Measurements from ENCODE around the gene PCSK1N.

Gene PCSK1N

DNA sequence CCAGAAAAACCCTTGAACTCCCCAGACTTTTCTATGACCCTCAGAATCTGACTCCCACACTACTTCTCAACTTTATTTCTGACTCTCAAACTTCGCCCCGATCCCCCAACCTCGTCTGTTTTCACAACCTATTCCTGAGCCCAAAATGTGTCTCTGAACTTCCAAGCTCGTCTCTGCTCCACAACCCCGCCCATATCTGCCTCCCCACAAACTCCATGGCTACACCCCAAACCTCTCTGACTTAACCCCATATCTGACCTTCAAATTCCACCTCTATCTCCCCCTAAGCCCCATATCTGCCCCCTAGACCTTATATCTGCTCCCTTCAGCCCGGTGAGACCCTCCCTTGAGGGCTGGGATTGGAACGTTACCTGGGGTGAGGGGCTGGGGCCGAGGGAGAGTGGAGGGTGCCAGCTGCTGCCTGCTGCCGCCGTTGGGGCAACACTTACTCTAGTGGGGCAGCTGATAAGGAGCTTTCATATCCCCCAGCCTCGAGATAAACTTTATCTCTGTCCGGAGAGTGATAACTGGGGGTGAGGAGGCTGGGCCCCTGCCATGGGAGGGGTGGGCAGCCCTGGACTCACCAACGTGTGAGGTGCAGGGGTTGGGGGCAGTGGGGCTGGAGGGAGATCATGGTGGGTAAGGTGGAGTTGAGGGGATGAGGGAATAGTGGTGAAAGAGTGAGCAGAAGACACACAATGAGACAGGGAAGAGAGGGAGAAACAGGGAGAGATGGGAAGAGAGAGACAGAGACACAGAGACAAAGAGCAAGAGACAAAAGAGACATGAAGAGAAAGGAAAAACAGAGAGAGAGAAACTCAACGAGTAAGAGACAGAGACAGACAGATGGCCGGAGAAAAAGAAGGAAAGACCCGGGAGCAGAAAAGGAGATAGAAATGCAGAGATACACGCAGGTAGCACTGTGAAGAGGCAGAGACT, 47.6 kb downstream of the PCSK1N start:
- H3K9me2 ChIP-seq (replicated peaks; ENCODE audit: insufficient read depth, low read length) = no peaks in the 10 kb centered on the region
- no peaks in the 10 kb centered on the region for H3F3A ChIP-seq (ENCODE audit: insufficient read depth)
- H3K36me3 ChIP-seq (ENCODE audit: low read length) = no peaks in the 10 kb centered on the region
- H3K79me2 ChIP-seq (ENCODE audit: insufficient read depth, low read length) = no peaks in the 10 kb centered on the region
- no peaks in the 10 kb centered on the region for H3K9me3 ChIP-seq (ENCODE audit: insufficient read depth, low read length)
- no peak overlapping the region for H2AFZ ChIP-seq (ENCODE audit: low read depth, low read length, severe bottlenecking)
- H3K4me2 ChIP-seq (ENCODE audit: low read depth, low read length, poor library complexity, severe bottlenecking) = no peak overlapping the region
- no peak overlapping the region for H3K9ac ChIP-seq (ENCODE audit: low read length)
- H4K20me1 ChIP-seq (ENCODE audit: low read depth, low read length) = no peaks in the 10 kb centered on the region
- no peaks in the 10 kb centered on the region for H3K27me3 ChIP-seq (ENCODE audit: low read length)
- H3K4me3 ChIP-seq (ENCODE audit: insufficient read depth, low read length, poor library complexity, severe bottlenecking) = no peak overlapping the region
- TF ChIP-seq, protein P1, sequence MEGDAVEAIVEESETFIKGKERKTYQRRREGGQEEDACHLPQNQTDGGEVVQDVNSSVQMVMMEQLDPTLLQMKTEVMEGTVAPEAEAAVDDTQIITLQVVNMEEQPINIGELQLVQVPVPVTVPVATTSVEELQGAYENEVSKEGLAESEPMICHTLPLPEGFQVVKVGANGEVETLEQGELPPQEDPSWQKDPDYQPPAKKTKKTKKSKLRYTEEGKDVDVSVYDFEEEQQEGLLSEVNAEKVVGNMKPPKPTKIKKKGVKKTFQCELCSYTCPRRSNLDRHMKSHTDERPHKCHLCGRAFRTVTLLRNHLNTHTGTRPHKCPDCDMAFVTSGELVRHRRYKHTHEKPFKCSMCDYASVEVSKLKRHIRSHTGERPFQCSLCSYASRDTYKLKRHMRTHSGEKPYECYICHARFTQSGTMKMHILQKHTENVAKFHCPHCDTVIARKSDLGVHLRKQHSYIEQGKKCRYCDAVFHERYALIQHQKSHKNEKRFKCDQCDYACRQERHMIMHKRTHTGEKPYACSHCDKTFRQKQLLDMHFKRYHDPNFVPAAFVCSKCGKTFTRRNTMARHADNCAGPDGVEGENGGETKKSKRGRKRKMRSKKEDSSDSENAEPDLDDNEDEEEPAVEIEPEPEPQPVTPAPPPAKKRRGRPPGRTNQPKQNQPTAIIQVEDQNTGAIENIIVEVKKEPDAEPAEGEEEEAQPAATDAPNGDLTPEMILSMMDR (IDR thresholded peaks at IDR 0.05; ENCODE audit: insufficient read depth, low read length, poor library complexity, severe bottlenecking) = no peak
- no peak for TF ChIP-seq EZH2phosphoT487 (conservative IDR thresholded peaks at IDR 0.05; ENCODE audit: low read length)
- no peak overlapping the region for H3K27ac ChIP-seq (ENCODE audit: low read depth, low read length)

DNA sequence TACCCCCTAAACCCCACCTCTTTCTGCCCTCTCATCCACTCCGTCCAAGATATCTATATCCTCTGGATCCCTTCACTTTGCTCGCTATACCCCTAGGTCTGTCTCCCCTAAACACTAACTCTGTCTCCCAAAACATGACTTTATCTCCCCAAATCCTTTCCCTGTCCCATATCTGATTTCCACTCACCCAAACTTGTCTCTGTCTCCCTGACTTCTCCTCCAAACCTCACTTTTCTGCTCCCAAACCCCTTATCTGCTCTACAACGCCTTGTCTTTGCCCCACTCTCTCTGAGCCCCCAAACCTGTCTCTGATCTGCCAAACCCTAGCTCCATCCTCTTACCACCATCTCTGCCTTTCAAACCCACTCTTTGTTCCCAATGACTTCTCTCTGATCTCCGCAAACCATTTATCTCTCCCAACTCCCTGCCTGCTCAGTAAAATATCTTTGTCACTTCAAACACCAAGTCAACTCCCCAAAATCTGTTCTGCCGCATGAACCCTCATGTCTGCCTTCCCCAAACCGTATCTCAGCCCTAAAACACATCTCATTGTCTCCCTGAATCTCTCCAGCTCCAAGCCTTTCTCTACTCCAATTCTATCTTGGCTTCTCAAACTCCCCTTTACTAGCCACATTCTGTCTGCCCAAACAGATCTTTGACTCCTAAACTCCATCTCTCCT, 48.4 kb downstream of the PCSK1N start:
- no peaks in the 10 kb centered on the region for H3K79me2 ChIP-seq (ENCODE audit: insufficient read depth, low read length)
- no peaks in the 10 kb centered on the region for H3K9me3 ChIP-seq (ENCODE audit: insufficient read depth, low read length)
- TF ChIP-seq EZH2phosphoT487 (conservative IDR thresholded peaks at IDR 0.05; ENCODE audit: low read length) = no peak
- TF ChIP-seq, protein P1 (IDR thresholded peaks at IDR 0.05; ENCODE audit: insufficient read depth, low read length, poor library complexity, severe bottlenecking) = no peak
- no peak overlapping the region for H3K4me3 ChIP-seq (ENCODE audit: insufficient read depth, low read length, poor library complexity, severe bottlenecking)
- no peak overlapping the region for H3K27ac ChIP-seq (ENCODE audit: low read depth, low read length)
- no peak overlapping the region for H3K9ac ChIP-seq (ENCODE audit: low read length)
- H4K20me1 ChIP-seq (ENCODE audit: low read depth, low read length) = no peaks in the 10 kb centered on the region
- H3F3A ChIP-seq (ENCODE audit: insufficient read depth) = no peaks in the 10 kb centered on the region
- no peaks in the 10 kb centered on the region for H3K36me3 ChIP-seq (ENCODE audit: low read length)
- H3K9me2 ChIP-seq (replicated peaks; ENCODE audit: insufficient read depth, low read length) = no peaks in the 10 kb centered on the region
- no peak overlapping the region for H2AFZ ChIP-seq (ENCODE audit: low read depth, low read length, severe bottlenecking)
- H3K4me2 ChIP-seq (ENCODE audit: low read depth, low read length, poor library complexity, severe bottlenecking) = no peak overlapping the region
- no peaks in the 10 kb centered on the region for H3K27me3 ChIP-seq (ENCODE audit: low read length)

DNA sequence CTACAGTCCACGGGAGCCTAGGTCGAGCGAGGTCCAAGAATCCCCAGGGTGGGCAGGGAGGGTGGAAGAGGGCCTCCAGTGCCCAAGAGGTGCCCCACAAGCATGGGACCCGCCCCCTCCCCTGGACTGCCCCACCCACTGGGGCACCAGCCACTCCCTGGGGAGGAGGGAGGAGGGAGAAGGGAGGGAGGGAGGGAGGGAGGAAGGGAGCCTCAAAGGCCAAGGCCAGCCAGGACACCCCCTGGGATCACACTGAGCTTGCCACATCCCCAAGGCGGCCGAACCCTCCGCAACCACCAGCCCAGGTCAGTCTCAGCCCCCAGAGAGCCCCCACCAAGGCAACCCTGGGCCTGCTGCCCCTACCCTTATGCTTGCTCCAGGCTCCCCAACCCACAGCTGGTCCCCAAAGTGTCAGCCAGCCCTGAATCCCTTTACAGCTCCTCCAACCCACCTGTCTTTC, 49.0 kb downstream of the PCSK1N start, which contains the start of gene GATA1:
GATA1 (plus strand) TSS at position 250 of the 460 bp plus-strand sequence. CDS start 4,520 bp downstream, outside the sequence.
- no peaks in the 10 kb centered on the region for H3F3A ChIP-seq (ENCODE audit: insufficient read depth)
- no peaks in the 10 kb centered on the region for H3K9me2 ChIP-seq (replicated peaks; ENCODE audit: insufficient read depth, low read length)
- no peaks in the 10 kb centered on the region for H3K27me3 ChIP-seq (ENCODE audit: low read length)
- no peaks in the 10 kb centered on the region for H3K9me3 ChIP-seq (ENCODE audit: insufficient read depth, low read length)
- no peak for TF ChIP-seq EZH2phosphoT487 (conservative IDR thresholded peaks at IDR 0.05; ENCODE audit: low read length)
- TF ChIP-seq, protein P1 (IDR thresholded peaks at IDR 0.05; ENCODE audit: insufficient read depth, low read length, poor library complexity, severe bottlenecking) = no peak
- no peak within 1 kb of the TSS for H3K4me3 ChIP-seq (ENCODE audit: insufficient read depth, low read length, poor library complexity, severe bottlenecking)
- H3K4me2 ChIP-seq (ENCODE audit: low read depth, low read length, poor library complexity, severe bottlenecking) = no peak within 1 kb of the TSS
- H3K79me2 ChIP-seq (ENCODE audit: insufficient read depth, low read length) = no peaks in the 10 kb centered on the region
- H3K36me3 ChIP-seq (ENCODE audit: low read length) = no peaks in the 10 kb centered on the region
- no peak within 1 kb of the TSS for H3K9ac ChIP-seq (ENCODE audit: low read length)
- H4K20me1 ChIP-seq (ENCODE audit: low read depth, low read length) = no peaks in the 10 kb centered on the region
- H3K27ac ChIP-seq (ENCODE audit: low read depth, low read length) = no peak within 1 kb of the TSS
- no peak within 1 kb of the TSS for H2AFZ ChIP-seq (ENCODE audit: low read depth, low read length, severe bottlenecking)

Measured in SU-DHL-6 (cell line).